Measurements from ENCODE around the gene CCDC54.

DNA sequence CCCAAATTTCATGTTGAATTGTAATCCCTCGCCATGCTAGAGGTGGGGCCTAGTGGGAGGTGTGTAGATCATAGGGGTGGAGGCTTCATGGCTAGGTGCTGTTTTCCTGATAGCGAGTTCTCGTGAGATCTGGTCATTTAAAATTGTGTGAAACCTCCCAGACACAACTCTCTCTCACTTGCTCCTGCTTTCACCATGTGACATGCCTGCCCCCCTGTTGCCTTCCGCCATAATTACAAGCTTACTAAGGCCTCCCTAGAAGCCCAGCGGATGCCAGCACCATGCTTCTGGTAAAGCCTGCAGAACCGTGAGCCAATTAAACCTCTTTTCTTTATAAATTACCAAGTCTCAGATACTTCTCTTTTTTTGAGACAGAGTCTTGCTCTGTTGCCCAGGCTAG lies 36.0 kb downstream of the CCDC54 start:
- TF ChIP-seq POLR2AphosphoS5 (IDR thresholded peaks at IDR 0.05) (no peak), POLR2A (IDR thresholded peaks at IDR 0.05) (no peak), CTCF (IDR thresholded peaks at IDR 0.05) (no peak)

All from sigmoid colon (tissue), 4 donors.